ENCODE results near the gene MAPK1.
"Not testable (repeated sequence)": the region's sequence is repeated elsewhere in the genome, so short reads cannot be mapped to it uniquely, and the experiment has no call there.

Gene MAPK1

DNA sequence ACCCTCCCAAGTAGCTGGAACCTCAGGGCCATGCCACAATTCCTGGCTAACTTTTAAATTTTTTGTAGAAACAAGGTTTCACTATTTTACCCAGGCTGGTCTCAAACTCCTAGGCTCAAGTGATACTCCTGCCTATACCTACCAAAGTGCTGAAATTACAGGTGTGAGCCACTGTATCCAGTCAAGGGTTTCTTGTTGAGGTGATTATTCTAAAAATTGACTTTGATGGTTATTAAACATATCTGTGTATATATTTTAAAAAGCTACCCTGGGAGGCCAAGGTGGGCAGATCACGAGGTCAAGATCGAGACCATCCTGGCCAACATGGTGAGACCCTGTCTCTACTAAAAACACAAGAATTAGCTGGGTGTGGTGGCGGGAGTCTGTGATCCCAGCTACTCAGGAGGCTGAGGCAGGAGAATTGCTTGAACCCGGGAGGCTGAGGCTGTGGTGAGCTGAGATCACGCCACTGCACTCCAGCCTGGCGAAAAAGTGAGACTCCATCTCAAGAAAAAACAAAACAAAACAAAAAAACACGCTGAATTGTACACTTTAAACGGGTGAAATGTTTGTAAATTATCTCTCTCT lies 27.1 kb downstream of the MAPK1 start:
- H3K9me3 ChIP-seq = no peaks in the 10 kb centered on the region
- TF ChIP-seq, protein P1, sequence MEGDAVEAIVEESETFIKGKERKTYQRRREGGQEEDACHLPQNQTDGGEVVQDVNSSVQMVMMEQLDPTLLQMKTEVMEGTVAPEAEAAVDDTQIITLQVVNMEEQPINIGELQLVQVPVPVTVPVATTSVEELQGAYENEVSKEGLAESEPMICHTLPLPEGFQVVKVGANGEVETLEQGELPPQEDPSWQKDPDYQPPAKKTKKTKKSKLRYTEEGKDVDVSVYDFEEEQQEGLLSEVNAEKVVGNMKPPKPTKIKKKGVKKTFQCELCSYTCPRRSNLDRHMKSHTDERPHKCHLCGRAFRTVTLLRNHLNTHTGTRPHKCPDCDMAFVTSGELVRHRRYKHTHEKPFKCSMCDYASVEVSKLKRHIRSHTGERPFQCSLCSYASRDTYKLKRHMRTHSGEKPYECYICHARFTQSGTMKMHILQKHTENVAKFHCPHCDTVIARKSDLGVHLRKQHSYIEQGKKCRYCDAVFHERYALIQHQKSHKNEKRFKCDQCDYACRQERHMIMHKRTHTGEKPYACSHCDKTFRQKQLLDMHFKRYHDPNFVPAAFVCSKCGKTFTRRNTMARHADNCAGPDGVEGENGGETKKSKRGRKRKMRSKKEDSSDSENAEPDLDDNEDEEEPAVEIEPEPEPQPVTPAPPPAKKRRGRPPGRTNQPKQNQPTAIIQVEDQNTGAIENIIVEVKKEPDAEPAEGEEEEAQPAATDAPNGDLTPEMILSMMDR (IDR thresholded peaks at IDR 0.05; ENCODE audit: low read depth, low read length) = no peak
- H3K27me3 ChIP-seq = no peaks in the 10 kb centered on the region
- no peaks in the 10 kb centered on the region for H3K4me1 ChIP-seq
- DNase-seq = no peak
- no peaks in the 10 kb centered on the region for H3K36me3 ChIP-seq
- no peak overlapping the region for H3K4me3 ChIP-seq (ENCODE audit: low read depth, low read length)

DNA sequence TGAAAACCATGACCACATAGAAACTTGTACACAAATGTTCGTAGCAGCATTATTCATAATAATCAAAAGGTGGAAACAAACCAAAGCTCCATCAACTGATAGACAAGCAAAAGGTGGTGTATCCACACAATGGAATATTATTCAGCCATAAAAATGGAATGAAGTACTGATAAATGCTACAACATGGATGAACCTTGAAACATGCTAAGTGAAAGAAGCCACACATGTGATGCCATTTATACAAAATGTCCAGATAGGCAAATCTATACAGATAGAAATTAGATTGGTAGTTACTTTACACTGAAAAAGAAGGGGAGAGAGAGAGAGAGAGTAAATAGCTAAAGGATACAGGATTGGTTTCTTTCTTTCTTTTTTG lies 27.7 kb downstream of the MAPK1 start:
- no peaks in the 10 kb centered on the region for H3K9me3 ChIP-seq
- no peaks in the 10 kb centered on the region for H3K36me3 ChIP-seq
- DNase-seq = no peak
- TF ChIP-seq, protein P1 (IDR thresholded peaks at IDR 0.05; ENCODE audit: low read depth, low read length) = no peak
- H3K4me3 ChIP-seq (ENCODE audit: low read depth, low read length) = no peak overlapping the region
- H3K4me1 ChIP-seq = no peaks in the 10 kb centered on the region
- no peaks in the 10 kb centered on the region for H3K27me3 ChIP-seq

DNA sequence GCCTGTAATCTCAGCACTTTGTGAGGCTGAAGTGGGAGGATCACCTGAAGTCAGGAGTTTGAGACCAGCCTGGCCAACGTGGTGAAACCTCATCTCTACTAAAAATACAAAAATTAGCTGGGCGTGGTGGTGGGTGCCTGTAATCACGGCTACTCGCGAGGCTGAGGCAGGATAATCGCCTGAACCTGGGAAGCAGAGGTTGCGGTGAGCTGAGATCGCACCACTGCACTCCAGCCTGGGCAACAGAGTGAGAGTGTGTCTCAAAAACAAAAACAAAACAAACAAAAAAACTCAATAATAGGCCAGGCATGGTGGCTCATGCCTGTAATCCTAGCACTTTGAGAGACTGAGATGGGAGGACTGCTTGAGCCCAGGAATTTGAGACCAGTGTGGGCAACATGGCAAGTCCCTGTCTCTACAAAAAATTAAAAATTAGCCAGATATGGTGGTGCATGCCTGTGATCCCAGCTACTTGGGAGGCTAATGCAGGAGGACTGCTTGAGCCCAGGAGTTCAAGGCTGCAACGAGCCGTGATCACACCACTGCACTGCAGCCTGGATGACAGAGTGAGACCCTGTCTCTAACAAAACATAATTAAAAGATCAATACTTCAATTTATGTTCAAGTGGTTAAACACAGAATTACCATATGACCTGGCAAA lies 28.2 kb downstream of the MAPK1 start:
- H3K36me3 ChIP-seq; H3K4me3 ChIP-seq (ENCODE audit: low read depth, low read length); DNase-seq; H3K9me3 ChIP-seq; H3K4me1 ChIP-seq; H3K27me3 ChIP-seq: not testable (repeated sequence)

DNA sequence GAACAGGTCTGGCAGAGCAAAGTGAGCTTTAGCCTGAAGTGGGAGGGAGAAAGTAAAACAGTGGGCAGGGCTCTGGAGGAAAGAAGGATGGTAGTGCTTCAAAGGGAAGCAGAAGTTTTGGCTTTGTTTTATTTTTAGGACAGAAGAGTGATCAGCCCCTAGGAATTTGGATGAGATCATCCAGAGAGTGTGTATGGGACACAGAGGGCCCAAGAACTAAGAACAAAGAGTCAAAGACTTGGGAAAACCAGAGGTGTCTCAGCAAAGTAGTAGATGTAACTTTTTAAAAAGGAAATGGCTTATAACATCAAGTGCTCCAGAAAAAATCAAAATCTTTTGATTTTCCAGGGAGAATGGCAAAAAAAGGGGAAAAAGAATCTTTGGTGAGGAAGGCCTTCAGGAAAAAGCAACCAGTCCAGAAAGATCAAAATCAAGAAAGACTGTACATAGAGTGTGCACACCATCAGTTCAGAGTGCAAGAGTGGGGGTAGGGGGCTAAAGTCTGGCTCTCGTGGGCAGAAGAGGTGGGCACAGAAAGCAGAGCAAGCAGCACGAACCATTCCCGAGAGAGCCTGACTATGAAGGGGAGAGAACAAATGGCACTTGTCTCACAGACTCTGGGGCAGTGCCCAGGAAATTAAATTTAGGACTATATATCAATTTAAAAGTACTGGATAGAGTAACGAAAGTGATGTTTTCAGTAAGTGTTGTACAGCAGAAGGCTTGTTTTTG lies 30.0 kb downstream of the MAPK1 start:
- Histone ChIP-seq H3K27me3 (no peaks in the 10 kb centered on the region), H3K4me3 (ENCODE audit: low read depth, low read length) (no peak overlapping the region), H3K9me3 (no peaks in the 10 kb centered on the region), H3K4me1 (no peaks in the 10 kb centered on the region), H3K36me3 (no peaks in the 10 kb centered on the region)
- DNase-seq = no peak
- TF ChIP-seq, protein P1 (IDR thresholded peaks at IDR 0.05; ENCODE audit: low read depth, low read length) = no peak

DNA sequence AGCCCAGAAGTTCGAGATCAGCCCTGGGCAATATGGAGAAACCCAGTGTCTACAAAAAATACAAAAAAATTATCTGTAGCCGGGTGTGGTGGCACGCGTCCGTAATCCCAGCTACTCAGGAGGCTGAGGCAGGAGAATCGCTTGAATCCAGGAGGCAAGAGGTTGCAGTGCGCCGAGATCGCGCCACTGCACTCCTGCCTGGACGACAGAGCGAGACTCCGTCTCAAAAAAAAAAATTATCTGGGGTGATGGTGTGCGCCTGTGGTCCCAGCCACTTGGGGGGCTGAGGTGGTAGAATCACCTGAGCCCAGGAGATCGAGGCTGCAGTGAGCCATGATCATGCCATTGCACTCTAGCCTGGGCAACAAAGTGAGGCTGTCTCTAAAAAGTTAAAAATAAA lies 31.0 kb downstream of the MAPK1 start:
- not testable (repeated sequence) for H3K4me1 ChIP-seq; H3K4me3 ChIP-seq (ENCODE audit: low read depth, low read length); H3K9me3 ChIP-seq; H3K27me3 ChIP-seq; H3K36me3 ChIP-seq; DNase-seq

DNA sequence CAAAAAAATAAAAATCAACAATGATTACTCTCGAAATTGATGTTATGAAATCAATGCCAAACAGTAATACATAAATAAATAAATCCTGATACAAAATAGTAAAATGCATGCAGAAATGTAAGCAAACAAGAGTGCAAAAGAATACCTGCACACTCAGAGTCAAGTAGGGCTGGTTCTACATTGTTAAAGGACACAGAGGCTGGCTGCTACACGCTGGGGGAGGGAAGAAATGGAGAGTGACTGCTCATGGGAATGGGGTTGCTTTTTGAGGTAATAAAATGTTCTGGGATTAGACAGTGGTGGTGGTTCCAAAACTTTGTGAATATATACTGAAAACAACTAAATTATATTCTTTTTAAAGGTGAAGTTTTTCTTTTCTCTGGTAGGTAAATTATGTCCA lies 32.1 kb downstream of the MAPK1 start:
- TF ChIP-seq, protein P1 (IDR thresholded peaks at IDR 0.05; ENCODE audit: low read depth, low read length) = no peak
- Histone ChIP-seq H3K27me3 (no peaks in the 10 kb centered on the region), H3K4me3 (ENCODE audit: low read depth, low read length) (no peak overlapping the region), H3K9me3 (no peaks in the 10 kb centered on the region), H3K36me3 (no peaks in the 10 kb centered on the region), H3K4me1 (no peaks in the 10 kb centered on the region)
- no peak for DNase-seq

DNA sequence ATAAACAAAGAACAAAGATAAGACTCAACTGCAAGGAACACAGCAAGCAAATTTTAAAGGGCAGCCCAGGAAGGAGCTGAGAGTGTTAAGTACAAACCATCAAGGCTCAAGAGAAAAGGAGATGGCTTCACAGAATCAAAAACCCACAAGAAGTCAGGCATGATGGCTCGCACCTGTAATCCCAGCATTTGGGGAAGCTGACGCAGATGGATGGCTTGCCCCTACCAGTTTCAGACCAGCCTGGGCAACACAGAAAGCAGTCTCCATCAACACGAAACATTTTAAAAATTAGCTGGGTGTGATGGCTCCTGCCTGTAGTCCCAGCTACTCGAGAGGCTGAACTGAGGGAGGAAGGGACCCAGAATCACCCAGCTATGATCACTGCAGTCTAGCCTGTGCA lies 32.6 kb downstream of the MAPK1 start:
- H3K4me3 ChIP-seq (ENCODE audit: low read depth, low read length) = no peak overlapping the region
- DNase-seq = no peak
- H3K36me3 ChIP-seq = no peaks in the 10 kb centered on the region
- no peaks in the 10 kb centered on the region for H3K4me1 ChIP-seq
- TF ChIP-seq, protein P1 (IDR thresholded peaks at IDR 0.05; ENCODE audit: low read depth, low read length) = no peak
- H3K9me3 ChIP-seq = no peaks in the 10 kb centered on the region
- no peaks in the 10 kb centered on the region for H3K27me3 ChIP-seq
